HG03196 (cell line): Measurements from ENCODE around the gene PARVA.

Experiments
- ATAC-seq: cut with Tn5 transposase; IDR thresholded peaks from one replicate; pipeline ENCODE4 v1.9.1; 2021; ENCODE audit not compliant: unreplicated experiment

PARVA gene

GRCh38 chr11:12544986-12545775 is 167.8 kb downstream of the PARVA start:
- ATAC-seq: no peak

- no peak for ATAC-seq
Measured at GRCh38 chr11:12546122-12546521, 168.8 kb downstream of the PARVA start.

GRCh38 chr11:12546660-12547059 is 169.3 kb downstream of the PARVA start:
- no peak for ATAC-seq

- ATAC-seq: no peak
Measured at GRCh38 chr11:12547953-12548650, 170.7 kb downstream of the PARVA start.

GRCh38 chr11:12552692-12553091 is 175.3 kb downstream of the PARVA start:
- ATAC-seq: no peak

GRCh38 chr11:12554122-12554521 is 176.8 kb downstream of the PARVA start:
- no peak for ATAC-seq

GRCh38 chr11:12556155-12556554 is 178.8 kb downstream of the PARVA start:
- no peak for ATAC-seq

- ATAC-seq: no peak
Measured at GRCh38 chr11:12556788-12557384, 179.5 kb downstream of the PARVA start.

GRCh38 chr11:12559011-12559410 is 181.6 kb downstream of the PARVA start:
- no peak for ATAC-seq

- ATAC-seq: no peak
Measured at GRCh38 chr11:12560362-12560761, 183.0 kb downstream of the PARVA start.

- no peak for ATAC-seq
Measured at GRCh38 chr11:12560861-12561260, 183.5 kb downstream of the PARVA start.

- ATAC-seq: no peak
Measured at GRCh38 chr11:12564012-12564411, 186.6 kb downstream of the PARVA start.

- no peak for ATAC-seq
Measured at GRCh38 chr11:12565406-12565805, 188.0 kb downstream of the PARVA start.

- ATAC-seq: no peak
Measured at GRCh38 chr11:12567746-12568460, 190.5 kb downstream of the PARVA start.

- ATAC-seq: no peak
Measured at GRCh38 chr11:12569499-12570425, 192.4 kb downstream of the PARVA start.

- no peak for ATAC-seq
Measured at GRCh38 chr11:12573707-12574485, 196.5 kb downstream of the PARVA start.

GRCh38 chr11:12577725-12578644 is 200.6 kb downstream of the PARVA start:
- ATAC-seq: no peak

- no peak for ATAC-seq
Measured at GRCh38 chr11:12581416-12581815, 204.0 kb downstream of the PARVA start.

- ATAC-seq: no peak
Measured at GRCh38 chr11:12581923-12582322, 204.6 kb downstream of the PARVA start.
